GM12878 (cell line): ENCODE data around the gene PRTN3. TPM values are rescaled to one million over a fixed set of nuclear protein-coding genes. Genes with fewer than 3 reads are reported as not detected.

Source experiments
- BHLHE40 ChIP-seq, 2 experiments: fragments of 450-650 bp in 1 of 2; IDR thresholded peaks; 2 replicates each; pipeline ENCODE4 v1.6.1; 2011 to 2017; ENCODE audit warnings: low read depth in 2 of 2, borderline replicate concordance in 1 of 2, improper control_type of control experiment in 1 of 2, low read length in 1 of 2, mild to moderate bottlenecking in 1 of 2
- CEBPB ChIP-seq, 2 experiments: fragments of 150-350 bp in 1 of 2; IDR thresholded peaks; 2 replicates each; pipeline ENCODE4 v1.6.1; 2012 to 2014; ENCODE audit warnings: low read depth in 2 of 2, low read length in 2 of 2, borderline replicate concordance in 1 of 2, inconsistent platforms in 1 of 2
- CHD2 ChIP-seq: IDR thresholded peaks from 2 replicates; pipeline ENCODE4 v1.6.1; 2011; ENCODE audit warnings: low read depth, low read length, improper control_type of control experiment, borderline replicate concordance
- IRF4 ChIP-seq: IDR thresholded peaks from 2 replicates; pipeline ENCODE4 v1.6.1; 2011; ENCODE audit warnings: low read depth, low read length
- IRF5 ChIP-seq: fragments of 450-650 bp; IDR thresholded peaks from 2 replicates; pipeline ENCODE4 v1.6.1; 2017; ENCODE audit warnings: borderline replicate concordance
- PBX3 ChIP-seq: IDR thresholded peaks from 2 replicates; pipeline ENCODE4 v1.6.1; 2011; ENCODE audit warnings: mild to moderate bottlenecking, low read depth, low read length, moderate library complexity; ENCODE audit not compliant: insufficient replicate concordance
- PRDM15 ChIP-seq: fragments of 450-650 bp; formaldehyde crosslinking; IDR thresholded peaks from 2 replicates; pipeline ENCODE4 v1.4.0; 2020; ENCODE audit warnings: mild to moderate bottlenecking, moderate library complexity
- REST ChIP-seq: IDR thresholded peaks from 2 replicates; pipeline ENCODE4 v1.6.1; 2012; ENCODE audit warnings: mild to moderate bottlenecking, low read depth, low read length
- SMAD1 ChIP-seq: fragments of 450-650 bp; IDR thresholded peaks from 2 replicates; pipeline ENCODE4 v1.6.1; 2018; ENCODE audit warnings: mild to moderate bottlenecking, low read depth; ENCODE audit not compliant: partially characterized antibody
- SP1 ChIP-seq: IDR thresholded peaks from one replicate; pipeline ENCODE4 v1.6.1; 2011; ENCODE audit warnings: low read depth, low read length
- USF1 ChIP-seq: IDR thresholded peaks from 2 replicates; pipeline ENCODE4 v1.6.1; 2011; ENCODE audit warnings: borderline replicate concordance, low read depth, mild to moderate bottlenecking, moderate library complexity, mixed read lengths, low read length; ENCODE audit not compliant: insufficient read depth; ENCODE audit errors: extremely low read length
- YBX1 ChIP-seq: fragments of 450-650 bp; IDR thresholded peaks from 2 replicates; pipeline ENCODE4 v1.6.1; 2016; ENCODE audit warnings: antibody characterized with exemption
- polyA plus RNA-seq, 11 experiments: library from polyadenylated mRNA; depleted of rRNA in 4 of 11; unstranded in 6 of 11; stranded (reverse) in 5 of 11; fragments of >200 nt; fragmentation: Nextera tagmentation in 4 of 11; fragmentation: Illumina TruSeq in 1 of 11; extraction: Ambion mirVana in 4 of 11; extraction: Trizol in 1 of 11; gene quantifications; 1 replicate in 1 of 11; 2 replicates in 10 of 11; pipeline versions ENCODE4 v1.2.1 to v1.2.3, GENCODE V29; 2011 to 2016; ENCODE audit warnings: inconsistent platforms in 2 of 11, missing spikeins in 2 of 11, low read depth in 1 of 11
- total RNA-seq, 4 experiments: library from RNA; depleted of rRNA in 3 of 4; stranded (reverse); fragments of >200 nt in 3 of 4; fragmentation: Illumina TruSeq in 1 of 4; extraction: Trizol in 1 of 4; gene quantifications; 2 replicates each; pipeline versions ENCODE4 v1.2.1 to v1.2.3, GENCODE V29; 2013 to 2021

The PRTN3 gene
- total and polyA plus RNA-seq, 10 of the 15 experiments (the other 5 are each of a cell fraction or from before 2014, with no cell fraction given), result 0.08 TPM; not detected in 9

GRCh38 chr19:796692-797527, 43.9 kb upstream of the PRTN3 start, which contains the start of gene PTBP1 (continued):
- TF ChIP-seq CEBPB (IDR thresholded peaks at IDR 0.05; ENCODE audit: borderline replicate concordance in 1 of 2, low read depth in 2 of 2, low read length in 2 of 2) (no peak), PBX3 (peak; percentile 88), SMAD1 (peak; percentile 52), YBX1 (no peak), SP1 (peak; percentile 98), IRF5 (no peak), REST (no peak), USF1 (peak; percentile 95), CHD2 (peak; percentile 95), PRDM15 (CRISPR knock-in tag) (peak; percentile 82), IRF4 (peak; percentile 42; the same call in 1 of the 2 replicates), BHLHE40 (IDR thresholded peaks at IDR 0.05; ENCODE audit: borderline replicate concordance in 1 of 2, low read depth in 2 of 2, low read length in 1 of 2) (peak; percentile 77 to 97)
